HG02571 (cell line): ENCODE data around the gene SFMBT1.
"Not testable (repeated sequence)": the region's sequence is repeated elsewhere in the genome, so short reads cannot be mapped to it uniquely, and the experiment has no call there.

ENCODE experiments used
- ATAC-seq: cut with Tn5 transposase; IDR thresholded peaks from one replicate; pipeline ENCODE4 v1.9.1; 2021; ENCODE audit warnings: mild to moderate bottlenecking, moderate library complexity; ENCODE audit not compliant: unreplicated experiment

The SFMBT1 gene

GRCh38 chr3:53074366-53074696 is 28.5 kb upstream of the SFMBT1 start:
- ATAC-seq = no peak

GRCh38 chr3:53073553-53074365 is 27.9 kb upstream of the SFMBT1 start:
- ATAC-seq = no peak

GRCh38 chr3:53072653-53073552 is 27.0 kb upstream of the SFMBT1 start:
- peak; percentile 79 for ATAC-seq

GRCh38 chr3:53071882-53072431 is 26.1 kb upstream of the SFMBT1 start:
- no peak for ATAC-seq

GRCh38 chr3:53069422-53070068 is 23.7 kb upstream of the SFMBT1 start:
- no peak for ATAC-seq

- no peak for ATAC-seq
Observed at GRCh38 chr3:53068176-53068575, 22.3 kb upstream of the SFMBT1 start.

- no peak for ATAC-seq
Observed at GRCh38 chr3:53067567-53067966, 21.7 kb upstream of the SFMBT1 start.

- no peak for ATAC-seq
Observed at GRCh38 chr3:53065841-53066480, 20.1 kb upstream of the SFMBT1 start.

GRCh38 chr3:53062905-53063304 is 17.0 kb upstream of the SFMBT1 start:
- no peak for ATAC-seq

- ATAC-seq = no peak
Observed at GRCh38 chr3:53056442-53056841, 10.6 kb upstream of the SFMBT1 start.

- ATAC-seq = not testable (repeated sequence)
Observed at GRCh38 chr3:53054233-53054632, 8.4 kb upstream of the SFMBT1 start.

- no peak for ATAC-seq
Observed at GRCh38 chr3:53051929-53052328, 6.1 kb upstream of the SFMBT1 start.

GRCh38 chr3:53049987-53050386 is 4.1 kb upstream of the SFMBT1 start:
- no peak for ATAC-seq

- ATAC-seq = peak; percentile 31
Observed at GRCh38 chr3:53046171-53047170, 598 bp upstream of the SFMBT1 start.

- ATAC-seq = peak; percentile 39
Observed at GRCh38 chr3:53044711-53045517, 959 bp downstream of the SFMBT1 start.

- ATAC-seq = no peak
Observed at GRCh38 chr3:53044371-53044710, 1.5 kb downstream of the SFMBT1 start.

GRCh38 chr3:53043738-53044137 is 2.1 kb downstream of the SFMBT1 start:
- no peak for ATAC-seq

GRCh38 chr3:53042651-53043050 is 3.2 kb downstream of the SFMBT1 start:
- ATAC-seq = no peak

GRCh38 chr3:53040351-53040820 is 5.5 kb downstream of the SFMBT1 start:
- ATAC-seq = no peak
